ENCODE data around the gene FAM53A. TPM values are rescaled to one million over a fixed set of nuclear protein-coding genes. Genes with fewer than 3 reads are reported as not detected.

FAM53A gene
- total RNA-seq, 1 donor from 2014 or later, result 1.7 TPM

- Histone ChIP-seq H3K9me3 (no peaks in the 10 kb centered on the region), H3K36me3 (no peaks in the 10 kb centered on the region), H3K27me3 (ENCODE audit: low read depth) (no peaks in the 10 kb centered on the region), H3K4me1 (no peaks in the 10 kb centered on the region), H3K27ac (no peak overlapping the region), H3K4me3 (no peak overlapping the region)
- DNase-seq, result no peak
- intact Hi-C loops (cut with DNase I), result no loop called here
- no peak for TF ChIP-seq CTCF (IDR thresholded peaks at IDR 0.05)
- peak in 1 of 2 donors; percentile 6 for ATAC-seq
Measured at GRCh38 chr4:1622956-1623355, 61.2 kb downstream of the FAM53A start.

- intact Hi-C loops (cut with DNase I), result no loop called here
- no peak for TF ChIP-seq CTCF (IDR thresholded peaks at IDR 0.05)
Measured at GRCh38 chr4:1622238-1622637, 61.9 kb downstream of the FAM53A start.

GRCh38 chr4:1621526-1621925 lies 62.6 kb downstream of the FAM53A start:
- H3K9me3 ChIP-seq, result no peaks in the 10 kb centered on the region
- no peaks in the 10 kb centered on the region for H3K36me3 ChIP-seq
- H3K27me3 ChIP-seq (ENCODE audit: low read depth), result no peaks in the 10 kb centered on the region
- no peak overlapping the region for H3K4me3 ChIP-seq
- intact Hi-C loops (cut with DNase I), result no loop called here
- no peak for TF ChIP-seq CTCF (IDR thresholded peaks at IDR 0.05)
- no peak for DNase-seq
- H3K4me1 ChIP-seq, result no peaks in the 10 kb centered on the region
- H3K27ac ChIP-seq, result no peak overlapping the region
- ATAC-seq, result no peak

More at GRCh38 chr4:1622238-1622637, 61.9 kb downstream of the FAM53A start:
- Histone ChIP-seq H3K4me3 (no peak overlapping the region), H3K4me1 (no peaks in the 10 kb centered on the region), H3K9me3 (no peaks in the 10 kb centered on the region), H3K36me3 (no peaks in the 10 kb centered on the region), H3K27me3 (ENCODE audit: low read depth) (no peaks in the 10 kb centered on the region), H3K27ac (no peak overlapping the region)
- ATAC-seq, result no peak
- no peak for DNase-seq

- TF ChIP-seq CTCF (IDR thresholded peaks at IDR 0.05), result no peak
- Histone ChIP-seq H3K27ac (no peak overlapping the region), H3K27me3 (ENCODE audit: low read depth) (no peaks in the 10 kb centered on the region), H3K4me1 (no peaks in the 10 kb centered on the region), H3K9me3 (no peaks in the 10 kb centered on the region), H3K4me3 (no peak overlapping the region), H3K36me3 (no peaks in the 10 kb centered on the region)
- intact Hi-C loops (cut with DNase I), result no loop called here
- no peak for ATAC-seq
- DNase-seq, result no peak
Measured at GRCh38 chr4:1619151-1619672, 64.9 kb downstream of the FAM53A start.

- H3K4me1 ChIP-seq, result no peaks in the 10 kb centered on the region
- no peaks in the 10 kb centered on the region for H3K36me3 ChIP-seq
- no peak for DNase-seq
- H3K4me3 ChIP-seq, result no peak overlapping the region
- TF ChIP-seq CTCF (IDR thresholded peaks at IDR 0.05), result no peak
- no peaks in the 10 kb centered on the region for H3K27me3 ChIP-seq (ENCODE audit: low read depth)
- no peak for ATAC-seq
- H3K27ac ChIP-seq, result no peak overlapping the region
- intact Hi-C loops (cut with DNase I), result no loop called here
- no peaks in the 10 kb centered on the region for H3K9me3 ChIP-seq
Measured at GRCh38 chr4:1618438-1618837, 65.7 kb downstream of the FAM53A start.

- DNase-seq (no peak), ATAC-seq (peak; percentile 24 to 51)
- H3K27me3 ChIP-seq (ENCODE audit: low read depth), result no peaks in the 10 kb centered on the region
- no peak overlapping the region for H3K4me3 ChIP-seq
- intact Hi-C loops (cut with DNase I), result no loop called here
- H3K27ac ChIP-seq, result peak overlapping the region; percentile 43
- H3K36me3 ChIP-seq, result no peaks in the 10 kb centered on the region
- H3K9me3 ChIP-seq, result no peaks in the 10 kb centered on the region
- TF ChIP-seq CTCF (IDR thresholded peaks at IDR 0.05), result no peak
- H3K4me1 ChIP-seq, result peaks cover 4% of the 10 kb centered on the region
Measured at GRCh38 chr4:1616557-1616930, 67.6 kb downstream of the FAM53A start.

Measured in lower lobe of right lung (tissue), 2 donors.